ENCODE measurements around the gene RAPGEF3.

Gene RAPGEF3

GRCh38 chr12:47776471-47777143 lies 17.9 kb upstream of the RAPGEF3 start:
- DNase-seq (ENCODE audit: low read depth) = no peak

DNA sequence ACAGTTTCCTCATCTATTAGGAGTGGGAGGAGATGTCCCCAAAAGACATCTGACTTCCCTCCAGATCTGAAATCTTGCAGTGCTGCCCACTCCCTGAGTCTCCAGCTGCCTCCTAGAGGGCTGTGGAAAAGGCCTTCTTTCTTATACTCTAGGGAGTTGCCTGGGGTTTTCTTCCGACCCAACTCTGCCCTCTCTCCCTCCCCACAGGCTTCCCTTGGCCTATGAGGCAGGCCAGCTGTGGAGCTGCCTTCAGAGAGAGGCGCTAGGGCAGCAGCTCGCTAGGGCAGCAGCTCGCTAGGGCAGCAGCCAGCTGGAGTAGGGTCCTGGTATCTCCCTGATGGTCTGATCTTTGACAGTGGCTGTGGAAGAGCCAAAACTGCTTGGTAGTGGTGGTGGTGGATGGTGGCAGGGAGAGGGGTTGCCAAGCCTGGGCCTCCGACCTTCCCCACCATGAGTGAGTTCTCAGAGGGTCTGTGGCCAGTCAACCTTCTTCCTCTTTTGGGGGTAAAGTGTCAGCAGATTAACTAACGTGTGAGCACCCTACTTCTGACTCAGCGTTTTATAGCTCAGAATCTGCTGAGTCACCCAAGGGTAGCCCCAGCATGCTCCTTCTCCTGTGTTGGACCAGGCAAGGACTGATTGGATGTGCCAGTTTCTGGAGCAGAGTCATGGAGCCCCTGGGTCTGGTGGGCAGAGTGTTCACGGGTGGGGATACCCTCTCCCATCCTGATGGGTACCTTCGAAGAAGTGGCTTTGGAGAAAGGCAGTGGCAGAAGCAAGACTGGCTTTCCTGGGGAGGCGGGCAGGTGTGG lies 16.6 kb upstream of the RAPGEF3 start:
- DNase-seq (ENCODE audit: low read depth) = no peak

DNA sequence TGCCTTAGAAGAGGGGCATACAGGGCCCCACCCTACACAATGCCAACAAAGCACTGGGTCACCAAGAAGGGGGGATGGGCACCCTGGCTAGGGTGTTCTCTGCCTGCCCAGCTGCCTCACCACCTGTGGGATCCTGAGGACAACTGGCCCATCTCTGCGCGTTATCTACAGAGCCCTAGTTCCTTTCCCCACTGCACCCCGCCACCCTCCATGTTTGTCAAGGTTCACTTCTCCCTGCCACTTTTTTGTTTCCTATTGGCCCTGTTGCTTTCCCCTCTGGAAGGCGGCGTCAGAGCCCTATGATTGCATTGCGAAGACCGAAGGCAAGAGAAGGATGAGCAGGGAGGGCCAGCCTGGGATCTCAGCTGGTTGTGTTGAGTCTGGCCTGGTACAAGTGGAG lies 16.0 kb upstream of the RAPGEF3 start:
- DNase-seq (ENCODE audit: low read depth) = no peak

DNA sequence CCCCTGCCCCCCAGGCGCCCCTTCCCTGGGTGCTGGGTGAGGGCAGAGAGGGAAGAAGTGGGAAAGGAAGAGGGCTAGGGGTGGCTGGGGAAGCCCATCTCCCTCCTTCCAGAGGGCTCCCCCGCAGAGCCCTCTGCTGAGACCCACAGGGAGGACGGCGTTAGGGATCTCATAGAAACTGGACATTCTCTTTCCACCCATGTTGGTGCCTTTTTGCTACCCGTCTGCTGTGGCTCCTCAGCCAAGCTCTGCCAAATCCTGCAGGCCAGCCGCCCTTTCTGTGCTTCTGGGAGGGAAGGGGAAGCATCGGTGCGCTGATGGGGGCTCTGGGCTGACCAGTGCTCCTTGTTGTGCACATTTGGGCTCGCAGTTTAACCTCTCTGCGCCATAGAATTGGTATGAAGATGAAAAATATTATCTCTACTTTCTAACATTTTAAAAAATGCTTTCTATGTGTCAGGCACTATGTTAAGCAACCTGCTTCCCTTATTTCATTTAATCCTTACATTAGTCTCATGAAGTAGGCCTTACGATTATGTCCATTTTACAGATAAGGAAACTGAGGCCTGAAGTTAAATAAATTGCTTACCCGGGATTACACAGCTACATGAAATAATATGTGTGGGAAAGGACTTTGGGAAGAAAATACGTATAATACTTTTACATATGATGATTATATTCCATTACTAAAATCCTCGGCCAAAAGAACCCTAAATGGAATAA lies 15.3 kb upstream of the RAPGEF3 start:
- DNase-seq (ENCODE audit: low read depth) = no peak

GRCh38 chr12:47773062-47773857 lies 14.6 kb upstream of the RAPGEF3 start, which contains the start of gene SLC48A1:
Gene SLC48A1, plus strand, starts transcription at chr12:47773238. Its CDS starts 67 bp downstream, at chr12:47773305.
- DNase-seq (ENCODE audit: low read depth) = peak; percentile 27

GRCh38 chr12:47772738-47773061 lies 14.0 kb upstream of the RAPGEF3 start:
- DNase-seq (ENCODE audit: low read depth) = no peak

DNA sequence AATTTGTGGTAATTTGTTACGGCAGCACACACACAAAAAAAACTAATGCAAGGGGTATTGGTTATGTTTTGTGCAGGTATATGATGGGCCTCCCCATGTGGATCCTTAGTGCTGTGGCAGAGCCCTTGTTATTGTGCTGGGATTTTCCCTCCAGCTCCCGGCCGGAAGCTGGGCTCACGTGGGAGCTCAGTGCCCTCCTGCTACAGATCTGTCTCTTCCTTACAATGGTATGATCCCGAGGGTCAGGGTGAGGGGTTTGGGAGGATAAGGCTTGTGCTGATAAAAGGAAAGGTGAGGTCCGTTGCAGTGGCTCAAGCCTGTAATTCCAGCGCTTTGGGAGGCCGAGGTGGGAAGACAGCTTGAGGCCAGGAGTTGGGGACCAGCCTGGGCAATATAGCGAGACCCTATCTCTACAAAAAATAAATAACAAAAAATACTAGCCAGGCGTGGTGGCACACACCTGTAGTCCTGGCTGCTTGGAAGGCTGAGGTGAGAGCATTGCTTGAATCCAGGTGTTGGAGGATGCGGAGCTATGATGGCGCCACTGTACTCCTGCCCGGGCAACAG lies 13.5 kb upstream of the RAPGEF3 start:
- DNase-seq (ENCODE audit: low read depth) = no peak

GRCh38 chr12:47771304-47771703 lies 12.6 kb upstream of the RAPGEF3 start:
- DNase-seq (ENCODE audit: low read depth) = no peak

GRCh38 chr12:47770086-47770726 lies 11.5 kb upstream of the RAPGEF3 start:
- DNase-seq (ENCODE audit: low read depth) = no peak

DNA sequence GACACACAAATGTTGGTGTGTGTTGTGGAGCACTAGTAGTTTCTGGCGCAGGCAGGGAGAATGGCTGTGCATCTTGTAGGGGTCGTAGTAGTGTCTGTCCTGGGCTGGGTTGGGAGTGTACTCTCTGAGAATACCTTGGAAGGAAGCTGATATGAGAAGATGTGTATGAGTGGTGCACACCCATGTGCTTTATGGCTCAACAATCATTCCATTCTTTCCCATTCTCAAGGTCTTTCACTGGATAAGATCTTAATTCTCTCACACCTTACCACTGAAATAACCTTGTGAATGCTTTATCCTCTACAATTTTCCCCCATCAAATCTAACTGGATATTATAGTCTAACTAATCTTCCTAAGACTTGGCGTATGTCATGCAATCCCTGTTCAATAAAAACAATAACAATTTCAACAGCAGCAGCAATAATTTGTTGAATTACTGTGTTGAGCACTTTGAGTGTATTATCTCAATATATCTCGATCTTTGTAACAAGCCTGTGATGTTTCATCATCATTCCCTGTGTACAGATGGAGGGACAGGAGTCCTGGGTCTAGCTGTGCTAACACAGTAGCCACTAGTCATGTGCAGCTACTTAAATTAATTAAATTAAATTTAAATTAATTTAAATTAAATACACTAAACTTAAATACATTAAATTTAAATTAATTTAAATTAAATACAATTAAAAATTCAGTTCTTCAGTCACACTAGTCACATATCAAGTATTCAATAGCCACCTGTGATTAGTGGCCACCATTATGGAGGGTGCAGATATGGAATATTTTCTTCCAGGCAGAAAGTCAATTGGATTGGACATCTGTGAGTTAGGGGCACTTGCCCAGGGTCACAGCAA lies 10.8 kb upstream of the RAPGEF3 start:
- DNase-seq (ENCODE audit: low read depth) = no peak

DNA sequence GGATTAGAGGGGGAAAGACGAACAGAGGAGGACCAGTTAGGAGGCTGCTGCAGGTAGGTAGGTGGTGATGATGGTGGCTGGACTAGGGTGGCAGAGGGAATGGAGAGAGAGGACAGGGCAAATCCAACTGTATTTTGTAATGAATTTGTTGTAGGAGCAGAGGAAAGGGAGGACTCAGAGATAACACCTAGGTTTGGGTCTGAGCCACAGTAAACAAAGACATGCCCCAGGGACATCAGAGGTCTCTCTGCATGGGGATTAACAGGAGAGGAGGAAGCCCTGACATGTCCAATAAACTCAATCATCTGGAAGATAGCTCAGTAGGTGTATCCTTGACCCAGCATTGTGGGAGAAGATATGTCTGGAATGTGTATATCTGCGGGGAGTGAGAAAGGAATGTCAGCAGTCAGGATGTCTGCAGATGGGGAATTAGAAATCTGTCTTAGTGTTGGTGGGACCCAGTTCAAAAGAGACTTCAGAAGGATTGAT lies 9.7 kb upstream of the RAPGEF3 start:
- DNase-seq (ENCODE audit: low read depth) = no peak

- peak; percentile 37 for DNase-seq (ENCODE audit: low read depth)
Measured at GRCh38 chr12:47767216-47767724, 8.6 kb upstream of the RAPGEF3 start.

- DNase-seq (ENCODE audit: low read depth) = no peak
Measured at GRCh38 chr12:47766502-47767215, 8.0 kb upstream of the RAPGEF3 start.

- no peak for DNase-seq (ENCODE audit: low read depth)
Measured at GRCh38 chr12:47763481-47764346, 5.0 kb upstream of the RAPGEF3 start.

- DNase-seq (ENCODE audit: low read depth) = no peak
Measured at GRCh38 chr12:47762850-47763465, 4.3 kb upstream of the RAPGEF3 start.

- DNase-seq (ENCODE audit: low read depth) = no peak
Measured at GRCh38 chr12:47758584-47758833, 171 bp downstream of the RAPGEF3 start.

DNA sequence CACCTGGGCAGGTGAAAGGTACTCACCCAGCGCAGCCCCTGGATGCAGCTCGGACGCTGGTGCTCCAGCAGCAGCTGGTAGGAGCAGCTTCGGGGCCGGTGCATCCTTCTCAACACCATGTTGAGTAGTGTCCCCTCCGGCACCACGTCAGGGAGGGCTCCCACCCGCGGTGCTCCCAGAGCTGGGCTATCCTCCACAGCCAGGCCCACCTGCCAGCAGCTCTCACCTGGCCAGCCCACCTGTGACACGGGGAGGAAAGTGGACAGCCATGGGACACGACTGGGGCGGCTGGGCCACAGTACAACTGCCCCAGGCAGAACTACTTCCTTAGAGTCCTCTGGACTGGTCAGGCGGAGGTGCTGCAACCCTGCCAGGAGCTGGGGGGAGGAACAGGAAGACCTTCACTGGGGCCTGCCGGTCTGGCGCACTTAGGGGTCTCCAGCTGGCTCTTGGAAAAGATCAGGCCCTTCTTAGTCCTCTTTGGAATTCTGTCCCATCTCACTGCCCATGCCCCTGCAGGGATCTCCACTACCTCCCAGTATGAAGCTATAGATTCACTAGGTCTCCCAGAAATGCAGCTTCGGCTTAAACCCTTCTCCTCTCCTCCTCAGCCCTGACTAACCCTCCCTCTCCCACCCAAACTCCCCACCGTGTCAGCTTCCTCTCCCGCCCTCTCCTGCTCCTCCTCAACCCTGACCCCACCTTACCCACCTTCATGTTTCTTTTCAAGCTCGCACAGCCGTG lies 668 bp downstream of the RAPGEF3 start:
- DNase-seq (ENCODE audit: low read depth) = no peak

Data from stimulated activated CD8-positive, alpha-beta memory T cell treated with anti-CD3 and anti-CD28 coated beads, Interleukin-15, amount 100 ng/mL, for 1 hour (primary cell).